Measurements from ENCODE around the gene ABHD15.
A peak's percentile ranks its signal among the peaks of the same experiment; 100 is the strongest.

Gene ABHD15

DNA sequence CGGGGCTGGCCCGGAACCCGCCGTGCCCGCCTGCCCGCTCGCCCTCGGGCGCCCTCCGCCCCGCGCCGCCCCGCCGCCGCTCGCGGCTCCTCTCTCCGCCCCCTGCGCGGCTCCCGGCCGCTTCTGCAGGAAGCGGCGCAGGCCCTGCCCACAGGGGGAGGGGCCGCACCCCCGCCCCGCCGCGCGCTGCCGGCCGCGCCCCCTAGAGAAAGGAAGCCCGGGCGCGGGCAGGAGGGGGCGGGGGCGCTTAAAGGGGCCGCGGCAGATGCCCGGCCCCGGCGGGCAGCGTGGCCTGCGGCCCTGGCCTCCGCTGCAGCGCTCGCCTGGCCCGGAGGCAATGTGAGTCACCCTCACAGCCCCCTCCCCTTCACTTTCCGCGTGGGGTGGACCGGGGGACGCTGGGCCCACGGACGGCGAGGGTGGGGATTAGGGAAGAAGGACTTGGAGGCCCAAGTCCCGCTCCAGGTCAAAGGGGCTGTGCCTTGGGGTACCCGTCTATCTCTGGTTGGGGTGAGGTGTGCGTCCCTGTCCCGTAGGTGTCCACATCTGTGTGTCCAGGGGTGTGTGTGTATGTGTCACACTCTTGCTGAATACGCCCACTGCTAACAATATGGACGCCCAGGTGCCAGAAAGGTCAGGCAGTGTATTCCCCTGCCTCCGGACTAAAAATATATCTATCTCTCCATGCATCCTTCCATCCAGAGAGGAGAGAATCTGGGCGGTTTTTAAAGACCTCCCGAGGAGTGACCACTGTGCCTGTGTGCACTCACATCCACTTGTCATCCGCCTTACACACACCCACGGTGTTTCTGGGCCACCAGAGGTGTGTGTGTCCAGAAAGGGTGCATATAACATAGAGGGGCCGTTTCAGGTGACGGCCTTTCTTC, 22.9 kb upstream of the ABHD15 start, which contains the start of gene GIT1:
Gene GIT1 (minus strand): TSS at position 125 of the 887 bp plus-strand sequence. CDS start 270 bp downstream, outside the sequence.
- FAIRE-seq (peak; percentile 90), DNase-seq (ENCODE audit: insufficient read length, low spot score) (peak; percentile 95)
- TF ChIP-seq SPI1 (IDR thresholded peaks at IDR 0.05; ENCODE audit: low read depth, low read length) (0 out of 2 replicates have a peak, but pooled peaks have one; percentile 3), TAF1 (IDR thresholded peaks at IDR 0.05; ENCODE audit: low read depth, low read length) (no peak), POLR2AphosphoS5 (IDR thresholded peaks at IDR 0.05; ENCODE audit: low read depth, low read length) (no peak), PAX5 (IDR thresholded peaks at IDR 0.05; ENCODE audit: insufficient read depth, low read length, severe bottlenecking) (peak; percentile 43), POLR2A (IDR thresholded peaks at IDR 0.05; ENCODE audit: low read depth, low read length) (no peak), POU2F2 (IDR thresholded peaks at IDR 0.05; ENCODE audit: low read depth, low read length) (no peak)

DNA sequence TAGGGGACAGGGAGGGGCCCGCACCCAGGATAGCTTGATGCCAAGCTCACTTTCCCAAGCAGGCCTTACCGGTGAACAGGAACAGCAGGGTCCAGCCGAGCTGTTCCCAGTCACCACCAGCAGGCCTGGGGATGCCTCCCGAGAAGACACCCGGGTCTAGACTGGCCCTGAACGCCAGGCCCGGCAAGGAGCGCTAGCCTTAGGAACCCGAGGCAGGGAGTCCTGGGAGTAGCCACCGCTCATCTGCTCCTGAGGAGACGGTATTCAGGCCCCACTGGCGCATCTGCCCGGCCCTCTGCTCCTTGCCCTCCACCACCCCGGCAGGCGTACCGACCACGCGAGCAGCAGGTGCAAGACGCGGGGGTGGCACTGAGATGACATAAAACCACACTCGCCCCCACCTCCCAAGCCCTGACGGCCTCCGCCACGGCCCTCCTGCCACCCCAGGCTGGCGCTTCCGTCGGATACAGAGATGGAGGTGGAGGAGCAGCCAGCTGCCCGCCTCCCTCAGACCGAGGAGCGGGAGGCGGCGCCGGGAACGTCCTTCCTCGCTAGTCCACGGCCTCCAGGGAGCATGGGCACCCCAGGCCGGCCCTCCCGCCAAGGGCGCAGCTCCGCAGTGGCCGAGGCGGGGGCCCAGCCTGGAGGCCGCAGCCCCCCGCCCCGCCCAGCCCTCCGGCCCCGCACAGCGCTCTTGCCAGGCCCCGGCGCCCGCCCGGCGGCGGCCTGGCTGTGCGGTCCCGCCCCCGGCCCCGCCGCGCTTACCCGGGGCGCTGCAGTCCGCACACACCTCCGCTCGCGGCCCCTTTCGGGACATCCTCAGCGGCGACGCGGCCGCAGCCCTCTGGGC, 21.9 kb upstream of the ABHD15 start:
- FAIRE-seq (peak; percentile 55), DNase-seq (ENCODE audit: insufficient read length, low spot score) (no peak)
- TF ChIP-seq POLR2AphosphoS5 (IDR thresholded peaks at IDR 0.05; ENCODE audit: low read depth, low read length) (no peak), TAF1 (IDR thresholded peaks at IDR 0.05; ENCODE audit: low read depth, low read length) (no peak), POU2F2 (IDR thresholded peaks at IDR 0.05; ENCODE audit: low read depth, low read length) (no peak), POLR2A (IDR thresholded peaks at IDR 0.05; ENCODE audit: low read depth, low read length) (no peak), PAX5 (IDR thresholded peaks at IDR 0.05; ENCODE audit: insufficient read depth, low read length, severe bottlenecking) (no peak)

DNA sequence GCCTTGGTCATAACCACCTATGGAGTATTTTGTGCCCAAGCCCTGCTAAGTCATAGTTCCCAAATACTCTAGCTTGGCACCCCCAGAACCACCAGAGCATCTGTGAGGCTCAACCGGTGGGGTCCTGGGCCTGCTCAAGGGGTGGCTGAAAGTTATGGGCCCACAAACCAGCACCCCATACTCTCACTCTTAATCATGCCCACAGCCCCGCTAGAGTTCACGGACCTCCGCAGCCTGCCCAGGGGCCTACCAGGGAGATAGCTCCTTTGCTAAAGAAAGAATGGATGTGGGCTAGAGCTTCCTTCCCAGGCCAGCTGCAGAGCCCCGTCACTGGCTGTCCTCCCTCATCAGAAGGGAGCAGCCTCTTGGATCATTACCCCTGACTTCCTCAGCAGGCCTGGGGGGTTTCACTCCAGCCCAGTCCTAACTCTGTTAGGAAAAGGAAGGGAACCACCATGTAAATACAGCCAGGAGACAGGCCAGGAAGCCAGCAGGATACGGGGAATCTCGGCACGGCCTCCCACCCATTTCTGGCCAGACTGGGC, 21.3 kb upstream of the ABHD15 start:
- no peak for FAIRE-seq
- DNase-seq (ENCODE audit: insufficient read length, low spot score) = no peak
- TF ChIP-seq POU2F2 (IDR thresholded peaks at IDR 0.05; ENCODE audit: low read depth, low read length) = no peak
- TF ChIP-seq POLR2A (IDR thresholded peaks at IDR 0.05; ENCODE audit: low read depth, low read length) = no peak
- TF ChIP-seq PAX5 (IDR thresholded peaks at IDR 0.05; ENCODE audit: insufficient read depth, low read length, severe bottlenecking) = no peak
- no peak for TF ChIP-seq POLR2AphosphoS5 (IDR thresholded peaks at IDR 0.05; ENCODE audit: low read depth, low read length)
- no peak for TF ChIP-seq TAF1 (IDR thresholded peaks at IDR 0.05; ENCODE audit: low read depth, low read length)
- TF ChIP-seq SPI1 (IDR thresholded peaks at IDR 0.05; ENCODE audit: low read depth, low read length) = no peak

DNA sequence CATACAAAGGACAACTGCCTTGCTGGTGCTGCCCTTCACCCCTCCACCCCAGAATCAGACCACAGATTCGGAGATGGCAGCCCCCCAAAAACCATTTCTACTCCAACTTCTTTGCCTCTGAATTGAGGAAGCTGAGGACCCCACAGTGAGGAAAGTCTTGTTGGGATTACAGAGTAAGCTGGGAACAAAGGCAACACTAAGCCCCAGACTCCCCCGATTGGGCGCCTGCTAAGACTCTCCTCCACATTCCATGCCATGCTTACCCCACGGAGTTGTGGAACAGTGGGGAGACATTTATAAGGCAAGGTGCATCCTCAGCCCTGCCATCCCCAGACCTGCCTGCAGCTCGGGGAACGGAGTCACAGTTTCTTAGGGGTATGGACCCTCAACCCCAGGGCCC, 20.8 kb upstream of the ABHD15 start:
- no peak for DNase-seq (ENCODE audit: insufficient read length, low spot score)
- TF ChIP-seq SPI1 (IDR thresholded peaks at IDR 0.05; ENCODE audit: low read depth, low read length) (no peak), TAF1 (IDR thresholded peaks at IDR 0.05; ENCODE audit: low read depth, low read length) (no peak)
- FAIRE-seq = no peak

DNA sequence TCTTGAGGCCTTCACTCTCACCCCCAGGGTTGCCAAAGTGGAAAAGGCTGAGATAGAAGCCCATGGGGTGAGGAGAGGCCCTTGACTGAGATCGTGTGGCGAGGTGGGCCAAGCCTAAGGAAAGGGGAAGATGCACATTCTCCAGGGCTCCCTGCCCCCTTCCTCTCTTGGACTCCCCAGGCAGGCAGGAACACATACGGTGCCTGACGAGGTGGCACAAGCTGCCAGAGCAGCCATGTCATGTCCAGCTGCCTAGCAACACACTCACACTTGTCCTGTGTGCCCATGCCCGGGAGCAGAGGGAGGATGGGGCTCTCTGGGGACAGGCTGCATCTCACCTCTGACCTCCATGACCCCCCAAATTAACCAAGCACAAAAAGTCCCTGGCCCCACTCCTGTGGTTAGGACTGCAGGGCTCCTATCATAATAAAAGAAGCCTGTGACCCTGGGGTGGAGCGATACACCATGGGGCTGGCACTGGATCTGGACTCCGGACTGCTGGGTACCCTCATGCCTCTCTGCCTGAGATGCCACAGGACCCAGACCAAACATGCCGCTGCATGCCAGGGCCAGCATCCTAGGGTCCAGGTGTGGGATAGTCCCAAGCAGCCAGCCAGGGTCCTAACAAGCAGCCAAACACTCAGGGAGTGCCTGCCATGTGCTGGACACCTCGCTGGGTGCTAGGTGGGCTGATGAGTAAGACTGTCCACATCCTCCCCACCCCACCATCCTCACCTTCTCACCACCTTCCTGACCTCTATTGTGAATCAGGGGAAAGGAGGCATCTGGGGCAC, 20.0 kb upstream of the ABHD15 start:
- DNase-seq (ENCODE audit: insufficient read length, low spot score) = no peak
- no peak for TF ChIP-seq SPI1 (IDR thresholded peaks at IDR 0.05; ENCODE audit: low read depth, low read length)
- no peak for TF ChIP-seq PAX5 (IDR thresholded peaks at IDR 0.05; ENCODE audit: insufficient read depth, low read length, severe bottlenecking)
- no peak for TF ChIP-seq POLR2A (IDR thresholded peaks at IDR 0.05; ENCODE audit: low read depth, low read length)
- no peak for TF ChIP-seq POU2F2 (IDR thresholded peaks at IDR 0.05; ENCODE audit: low read depth, low read length)
- no peak for TF ChIP-seq TAF1 (IDR thresholded peaks at IDR 0.05; ENCODE audit: low read depth, low read length)
- TF ChIP-seq POLR2AphosphoS5 (IDR thresholded peaks at IDR 0.05; ENCODE audit: low read depth, low read length) = no peak
- no peak for FAIRE-seq

DNA sequence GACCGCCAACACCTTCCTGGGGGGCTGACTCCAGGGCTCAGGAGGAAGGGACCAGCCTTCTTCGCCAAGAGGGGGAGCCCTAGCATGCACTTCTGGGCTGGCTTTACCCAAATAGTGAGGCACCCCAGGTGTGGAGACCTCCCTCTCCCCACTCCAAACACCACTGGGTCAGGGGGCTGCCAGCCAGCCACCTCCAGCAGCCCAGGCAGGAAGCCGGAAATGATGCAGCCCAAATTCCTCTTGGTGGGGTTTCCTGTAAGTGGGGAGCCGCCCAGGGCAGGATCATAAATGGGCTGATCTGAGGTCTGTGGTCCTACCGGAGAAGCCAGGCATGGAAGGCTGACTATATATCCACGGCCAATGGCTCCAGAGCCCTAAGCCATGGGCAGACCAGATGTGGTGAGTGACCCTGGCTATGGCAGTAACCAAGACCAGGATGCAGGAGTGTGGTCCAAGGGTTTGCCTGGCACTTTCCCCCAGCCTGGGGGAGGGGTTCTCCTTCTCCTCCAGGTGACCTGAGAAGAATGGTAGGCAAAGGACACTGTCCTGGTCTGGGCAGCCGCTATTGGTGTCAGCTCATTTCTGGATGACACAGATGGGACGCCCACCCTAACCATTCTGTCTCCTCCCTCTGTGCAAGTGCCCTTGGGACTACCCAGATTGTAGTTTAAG, 18.4 kb upstream of the ABHD15 start:
- DNase-seq (ENCODE audit: insufficient read length, low spot score) = no peak
- no peak for TF ChIP-seq SPI1 (IDR thresholded peaks at IDR 0.05; ENCODE audit: low read depth, low read length)
- TF ChIP-seq TAF1 (IDR thresholded peaks at IDR 0.05; ENCODE audit: low read depth, low read length) = no peak
- TF ChIP-seq POLR2A (IDR thresholded peaks at IDR 0.05; ENCODE audit: low read depth, low read length) = no peak
- no peak for TF ChIP-seq POU2F2 (IDR thresholded peaks at IDR 0.05; ENCODE audit: low read depth, low read length)
- TF ChIP-seq PAX5 (IDR thresholded peaks at IDR 0.05; ENCODE audit: insufficient read depth, low read length, severe bottlenecking) = no peak
- TF ChIP-seq POLR2AphosphoS5 (IDR thresholded peaks at IDR 0.05; ENCODE audit: low read depth, low read length) = no peak
- peak; percentile 52 for FAIRE-seq

DNA sequence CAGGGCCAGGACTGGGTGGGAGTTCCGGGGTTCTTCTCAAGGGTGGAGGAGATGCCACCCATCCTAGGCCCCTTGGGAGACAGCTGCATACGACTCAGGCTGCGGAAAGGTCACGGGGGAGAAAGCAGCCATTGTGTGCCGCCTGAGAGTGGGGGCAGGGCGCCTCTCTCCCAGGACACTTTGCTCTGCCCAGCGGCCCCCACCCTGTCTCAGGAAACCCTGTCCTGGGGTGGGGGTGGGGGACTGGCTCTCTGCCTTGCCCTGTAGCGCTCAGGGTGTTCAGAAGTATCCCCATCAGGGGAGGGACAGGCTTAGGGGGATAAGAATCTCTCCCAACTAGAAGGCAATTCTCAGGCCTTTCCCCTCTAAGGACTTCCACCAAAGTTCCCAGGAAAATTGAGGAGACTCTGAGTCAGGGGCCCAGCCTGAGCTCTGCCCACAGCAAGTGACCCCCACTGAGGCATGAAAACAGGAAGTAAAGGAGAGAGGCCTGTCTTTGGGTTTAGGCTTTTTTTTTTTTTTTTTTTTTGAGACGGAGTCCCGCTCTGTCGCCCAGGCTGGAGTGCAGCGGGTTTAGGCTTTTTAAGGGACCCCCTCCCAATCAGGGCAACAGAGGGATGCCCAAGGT, 17.7 kb upstream of the ABHD15 start:
- TF ChIP-seq TAF1 (IDR thresholded peaks at IDR 0.05; ENCODE audit: low read depth, low read length) (no peak), POU2F2 (IDR thresholded peaks at IDR 0.05; ENCODE audit: low read depth, low read length) (no peak)
- FAIRE-seq (no peak), DNase-seq (ENCODE audit: insufficient read length, low spot score) (no peak)

Data from GM12891 (cell line).